Kidney glomerular epithelial cell (primary cell): ENCODE results near the gene MFSD6.
"Not testable (repeated sequence)": the region's sequence is repeated elsewhere in the genome, so short reads cannot be mapped to it uniquely, and the experiment has no call there.

ENCODE experiments used
- DNase-seq: peaks from one replicate; lab custom pipeline; 2025; lab: John Stamatoyannopoulos, UW

Gene MFSD6

GRCh38 chr2:190465060-190465459 lies 56.9 kb downstream of the MFSD6 start:
- DNase-seq, result no peak

GRCh38 chr2:190466819-190467446 lies 58.8 kb downstream of the MFSD6 start:
- DNase-seq, result no peak

- DNase-seq, result peak; percentile 36
These were observed 59.5 kb downstream of the MFSD6 start for GRCh38 chr2:190467575-190468083.

GRCh38 chr2:190468354-190468753 lies 60.2 kb downstream of the MFSD6 start:
- not testable (repeated sequence) for DNase-seq

GRCh38 chr2:190468814-190469569 lies 60.8 kb downstream of the MFSD6 start:
- peak; percentile 80 for DNase-seq

- peak; percentile 33 for DNase-seq
These were observed 61.6 kb downstream of the MFSD6 start for GRCh38 chr2:190469771-190470170.

GRCh38 chr2:190470256-190470826 lies 62.2 kb downstream of the MFSD6 start:
- DNase-seq, result no peak

GRCh38 chr2:190477661-190478454 lies 69.7 kb downstream of the MFSD6 start:
- peak; percentile 54 for DNase-seq

- no peak for DNase-seq
These were observed 70.5 kb downstream of the MFSD6 start for GRCh38 chr2:190478572-190479195.

- no peak for DNase-seq
These were observed 73.2 kb downstream of the MFSD6 start for GRCh38 chr2:190481339-190481738.

- no peak for DNase-seq
These were observed 74.3 kb downstream of the MFSD6 start for GRCh38 chr2:190482451-190482850.

GRCh38 chr2:190486037-190486623 lies 78.0 kb downstream of the MFSD6 start:
- DNase-seq, result no peak

GRCh38 chr2:190488516-190489233 lies 80.5 kb downstream of the MFSD6 start:
- no peak for DNase-seq

- no peak for DNase-seq
These were observed 81.3 kb downstream of the MFSD6 start for GRCh38 chr2:190489475-190489874.

GRCh38 chr2:190490502-190490901 lies 82.3 kb downstream of the MFSD6 start:
- DNase-seq, result no peak

- DNase-seq, result no peak
These were observed 84.9 kb downstream of the MFSD6 start for GRCh38 chr2:190493095-190493494.

GRCh38 chr2:190494600-190495227 lies 86.6 kb downstream of the MFSD6 start:
- DNase-seq, result not testable (repeated sequence)

- no peak for DNase-seq
These were observed 89.3 kb downstream of the MFSD6 start for GRCh38 chr2:190497428-190497827.

GRCh38 chr2:190499273-190499672 lies 91.1 kb downstream of the MFSD6 start:
- no peak for DNase-seq

- no peak for DNase-seq
These were observed 91.9 kb downstream of the MFSD6 start for GRCh38 chr2:190500054-190500502.
